Fibroblast of the conjunctiva (primary cell): Measurements from ENCODE around the gene ZNF831.

ENCODE experiments used
- DNase-seq: peaks from one replicate; pipeline ENCODE4 v3.0.0-alpha.2; 2010; ENCODE audit warnings: low read depth

Gene ZNF831

DNA sequence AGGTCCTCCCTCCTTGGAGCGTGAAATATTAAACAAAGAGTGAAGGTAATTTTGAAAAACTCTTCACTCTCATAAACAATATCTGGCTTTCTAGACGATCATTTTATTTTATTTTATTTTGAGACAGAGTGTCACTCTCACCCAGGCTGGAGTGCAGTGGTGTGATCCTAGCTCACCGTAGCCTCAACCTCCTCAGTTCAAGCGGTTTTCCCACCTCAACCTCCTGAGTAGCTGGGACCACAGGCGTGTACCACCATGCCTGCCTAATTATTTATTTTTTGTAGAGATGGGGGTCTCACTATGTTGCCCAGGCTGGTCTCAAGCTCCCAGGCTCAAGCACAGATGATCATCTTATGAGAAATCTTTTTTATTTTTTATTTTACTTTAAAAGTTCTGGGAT is 16.4 kb downstream of the ZNF831 start:
- no peak for DNase-seq

DNA sequence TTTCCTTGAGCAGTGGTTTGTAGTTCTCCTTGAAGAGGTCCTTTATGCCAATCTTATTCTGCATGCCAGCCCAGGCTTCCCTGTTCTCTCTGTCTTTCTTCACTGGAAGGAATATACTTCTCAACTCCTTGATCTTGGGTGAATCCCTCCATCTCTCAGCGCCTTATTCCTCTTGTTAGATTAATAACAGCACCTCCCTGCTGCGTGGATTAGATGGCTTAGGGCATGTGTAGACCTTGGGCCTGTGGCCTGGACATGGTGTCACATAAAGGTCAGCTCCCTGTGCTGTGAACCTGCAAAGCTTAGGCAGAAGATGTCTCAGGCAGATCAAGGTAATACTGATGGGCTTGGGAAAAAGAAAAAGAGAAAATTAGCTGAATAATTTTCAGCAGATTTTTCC is 18.3 kb downstream of the ZNF831 start:
- DNase-seq, result no peak

DNA sequence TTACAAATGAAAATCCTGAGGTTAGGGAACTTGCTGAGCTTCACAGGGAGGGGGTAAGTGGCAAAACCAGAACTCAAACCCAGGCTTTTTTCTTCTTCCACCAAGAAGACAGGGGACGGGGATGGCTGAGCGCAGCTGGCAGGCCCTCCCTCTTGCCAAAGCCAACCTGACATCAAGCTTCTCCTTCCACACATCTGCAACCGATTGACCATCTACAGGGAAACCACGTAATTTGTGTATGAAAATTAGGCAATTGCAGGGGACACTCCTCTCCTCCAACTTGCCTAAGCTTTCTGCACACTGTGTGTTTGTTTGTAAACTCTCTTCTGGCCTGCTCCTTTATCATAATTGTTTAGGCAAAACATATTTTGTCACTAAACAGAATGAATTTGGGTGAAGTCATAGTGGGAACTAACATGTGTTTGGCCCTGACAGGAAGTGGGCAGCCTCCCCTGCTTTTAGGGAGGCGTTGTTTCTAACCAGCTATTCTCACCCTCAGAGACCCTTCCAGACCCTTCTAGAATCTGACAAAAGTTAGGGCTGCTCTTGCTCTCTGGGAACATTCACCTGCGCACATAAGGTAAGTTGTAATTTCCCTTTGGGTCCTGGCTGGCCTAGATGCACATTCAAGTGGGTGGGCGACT is 18.9 kb downstream of the ZNF831 start:
- no peak for DNase-seq

DNA sequence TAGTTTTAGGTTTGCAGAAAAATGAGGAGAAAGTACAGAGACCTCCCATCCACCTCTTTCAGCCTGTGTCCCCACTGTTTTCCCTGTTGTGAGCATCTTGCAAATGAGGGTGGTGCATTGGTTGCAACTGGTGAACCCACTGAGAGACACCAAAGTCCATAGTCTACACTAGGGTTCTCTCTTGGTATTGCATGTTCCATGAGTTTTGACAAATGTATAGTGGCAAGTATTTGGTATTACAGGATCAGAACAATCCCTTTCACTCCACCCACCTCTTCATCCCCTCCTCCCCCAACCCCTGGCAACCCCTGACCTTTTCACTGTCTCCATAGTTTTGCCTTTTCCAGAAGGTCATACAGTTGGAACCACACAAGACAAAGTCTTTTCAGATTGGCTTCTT is 20.1 kb downstream of the ZNF831 start:
- no peak for DNase-seq

- no peak for DNase-seq
Observed at GRCh38 chr20:59184880-59185447, 21.3 kb downstream of the ZNF831 start.

DNA sequence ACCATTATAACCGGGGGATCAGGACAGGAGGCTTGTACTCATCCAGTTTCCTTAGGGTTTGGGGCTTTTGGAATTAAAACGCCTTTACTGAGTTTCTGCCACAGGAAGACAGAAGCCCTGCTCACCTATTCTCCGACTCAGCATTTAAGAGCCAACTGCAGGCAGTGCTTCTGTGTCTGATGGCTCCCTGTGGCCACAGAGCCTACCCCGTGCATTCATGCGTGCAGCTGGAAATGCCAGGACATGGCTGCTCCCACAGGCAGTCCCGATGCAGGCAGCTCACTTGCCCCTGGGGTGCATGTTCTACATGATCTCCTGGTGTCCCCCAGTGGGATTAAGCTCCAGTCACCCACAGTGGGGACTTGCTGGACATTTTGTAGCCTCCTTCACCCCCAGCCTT is 22.2 kb downstream of the ZNF831 start:
- DNase-seq, result no peak

DNA sequence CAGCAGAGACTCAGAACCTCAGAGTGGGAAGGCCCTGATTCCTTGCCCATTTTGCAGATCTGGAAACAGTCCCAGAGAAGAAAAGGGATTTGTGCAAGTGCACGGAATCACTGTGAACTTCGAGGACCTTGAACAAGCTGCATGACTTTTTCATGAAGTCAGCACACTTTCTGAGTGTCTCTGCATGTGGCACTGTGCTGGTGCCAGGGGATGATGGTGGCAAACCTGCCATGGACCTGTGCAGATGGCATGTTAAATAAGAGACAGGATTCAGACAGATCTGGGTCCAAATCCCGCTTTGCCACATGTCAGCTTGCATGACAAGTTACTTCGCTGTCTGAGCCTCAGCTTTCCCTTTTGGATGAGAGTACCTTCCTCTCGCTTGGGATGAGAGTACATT is 26.8 kb downstream of the ZNF831 start:
- no peak for DNase-seq

- no peak for DNase-seq
Observed at GRCh38 chr20:59191036-59191755, 27.6 kb downstream of the ZNF831 start.

GRCh38 chr20:59191756-59192532 is 28.3 kb downstream of the ZNF831 start:
- DNase-seq, result no peak

DNA sequence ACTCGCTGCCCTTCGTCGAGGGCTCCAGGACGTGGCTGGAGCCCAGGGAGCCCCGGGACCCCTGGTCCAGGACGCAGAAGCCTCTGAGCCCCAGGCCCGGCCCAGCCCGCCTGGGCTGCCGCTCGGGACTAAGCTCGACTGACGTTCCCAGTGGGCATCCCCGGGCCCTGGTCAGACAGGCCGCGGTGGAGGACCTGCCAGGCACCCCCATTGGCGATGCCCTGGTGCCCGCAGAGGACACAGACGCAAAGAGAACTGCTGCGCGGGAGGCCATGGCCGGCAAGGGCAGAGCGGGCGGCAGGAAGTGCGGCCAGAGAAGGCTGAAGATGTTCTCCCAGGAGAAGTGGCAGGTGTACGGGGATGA is 28.9 kb downstream of the ZNF831 start:
- DNase-seq, result no peak

DNA sequence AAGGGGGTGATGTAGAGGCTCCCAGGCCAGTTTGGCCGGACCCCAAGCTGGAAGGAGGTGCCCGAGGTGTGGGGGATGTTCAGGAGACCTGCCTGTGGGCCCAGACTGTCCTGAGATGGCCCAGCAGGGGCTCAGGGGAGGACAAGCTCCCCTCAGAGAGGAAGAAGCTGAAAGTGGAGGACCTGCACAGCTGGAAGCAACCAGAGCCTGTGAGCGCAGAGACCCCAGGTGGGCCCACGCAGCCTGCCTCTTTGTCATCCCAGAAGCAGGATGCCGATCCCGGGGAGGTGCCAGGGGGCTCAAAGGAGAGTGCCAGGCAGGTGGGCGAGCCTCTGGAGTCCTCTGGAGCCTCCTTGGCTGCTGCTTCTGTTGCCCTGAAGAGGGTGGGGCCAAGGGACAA is 29.7 kb downstream of the ZNF831 start:
- no peak for DNase-seq

GRCh38 chr20:59194023-59194935 is 30.7 kb downstream of the ZNF831 start:
- no peak for DNase-seq

DNA sequence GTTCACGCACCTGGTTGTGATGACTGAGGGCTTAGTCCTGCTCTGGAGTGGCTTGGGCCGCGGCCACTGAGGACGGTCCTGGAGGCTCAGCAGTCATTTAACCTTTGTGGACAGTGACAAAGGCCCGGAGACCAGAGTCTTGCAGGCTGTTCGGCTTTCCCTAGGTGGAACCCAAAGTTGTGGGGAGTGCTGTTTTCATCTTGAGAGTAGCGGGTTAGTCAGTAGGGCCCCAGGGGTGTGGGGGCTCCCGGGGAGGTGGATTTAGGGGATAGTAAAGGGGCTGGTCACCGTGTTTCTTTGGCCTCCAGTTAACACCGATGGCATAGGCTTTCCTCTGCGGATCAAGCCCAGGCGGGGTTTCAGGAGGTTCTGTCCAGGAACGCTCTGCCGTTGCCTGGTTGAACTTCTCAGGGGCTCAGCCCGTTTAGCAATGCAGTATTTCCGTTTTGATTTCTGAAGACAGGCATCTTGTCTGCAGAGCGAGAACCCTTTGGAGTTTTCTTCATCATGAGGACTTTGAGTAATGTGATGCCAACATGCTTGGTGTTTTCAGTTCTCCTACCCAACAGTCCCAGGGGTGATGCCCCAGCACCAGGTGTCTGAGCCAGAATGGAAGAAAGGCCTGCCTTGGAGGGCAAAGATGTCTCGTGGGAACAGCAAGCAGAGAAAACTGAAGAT is 31.8 kb downstream of the ZNF831 start:
- DNase-seq, result no peak

- DNase-seq, result no peak
Observed at GRCh38 chr20:59204165-59204894, 40.7 kb downstream of the ZNF831 start.

DNA sequence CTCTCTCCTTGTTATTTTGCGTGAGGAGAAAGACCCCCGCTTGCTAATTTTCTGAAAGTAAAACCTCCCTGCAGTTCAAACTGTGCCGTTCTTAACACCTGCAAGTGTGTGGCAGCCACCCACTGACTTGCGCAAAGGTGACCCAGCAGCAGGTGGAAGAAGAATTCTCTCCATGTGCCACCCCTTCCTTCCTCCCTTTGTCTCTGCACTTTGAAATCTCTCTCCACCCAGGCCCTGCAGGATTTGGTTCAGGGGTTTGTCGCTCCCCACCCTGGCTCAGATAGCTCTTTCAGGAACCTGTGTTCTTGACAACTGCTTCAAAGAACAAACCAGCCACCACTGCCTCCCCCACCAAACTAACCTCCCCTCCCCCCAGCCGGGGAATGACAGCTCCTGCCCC is 41.4 kb downstream of the ZNF831 start:
- DNase-seq, result no peak

GRCh38 chr20:59207235-59207634 is 43.6 kb downstream of the ZNF831 start:
- DNase-seq, result no peak

DNA sequence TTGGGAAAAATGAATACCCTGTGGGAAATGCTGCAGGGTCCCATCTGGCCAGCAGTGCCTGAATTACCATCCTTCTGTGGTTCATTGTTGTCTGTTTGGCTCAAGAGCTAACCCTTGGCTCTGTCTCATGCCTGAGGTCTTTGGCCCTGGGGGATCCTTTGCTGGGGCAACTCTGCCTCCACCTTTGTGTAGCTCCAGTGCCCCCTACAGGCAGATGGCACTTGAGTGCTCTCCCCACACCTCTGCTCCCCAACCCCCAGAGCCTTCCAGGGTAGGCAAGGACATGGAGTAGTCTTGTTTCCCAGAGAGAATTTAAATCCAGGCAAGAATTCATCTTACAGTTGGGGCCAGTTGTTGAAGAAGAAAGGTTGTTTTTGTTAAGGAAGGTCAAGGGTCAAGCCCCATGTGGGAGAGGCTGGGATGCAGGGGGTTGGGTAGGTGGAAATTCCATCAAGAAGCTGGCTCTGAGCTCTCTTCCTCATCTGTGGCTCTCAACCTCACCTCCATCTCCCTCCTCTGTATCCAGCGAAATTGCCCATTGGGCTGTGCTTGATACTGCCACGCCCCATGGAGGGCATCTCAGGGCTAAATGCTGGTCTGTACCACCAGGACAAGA is 44.2 kb downstream of the ZNF831 start:
- DNase-seq, result no peak

DNA sequence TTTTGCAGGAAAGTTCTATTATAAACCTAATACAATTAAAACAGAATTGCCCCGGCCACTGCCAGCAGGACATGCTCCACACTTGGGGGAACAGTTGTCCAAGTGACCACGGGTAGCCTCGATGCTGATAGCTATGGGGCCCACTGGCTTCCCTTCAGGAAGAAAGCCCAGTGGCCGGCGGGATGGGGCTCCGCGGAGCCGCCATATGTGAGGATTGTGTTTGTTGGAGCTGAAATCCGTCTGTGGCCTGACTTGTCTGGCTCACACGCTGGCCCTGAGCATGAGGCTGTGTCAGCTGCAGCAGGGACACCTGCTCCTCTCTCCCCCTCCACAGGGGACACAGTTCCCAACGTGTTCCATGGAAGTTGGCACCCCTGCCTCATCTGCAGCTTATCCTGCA is 46.6 kb downstream of the ZNF831 start:
- DNase-seq, result no peak

- DNase-seq, result no peak
Observed at GRCh38 chr20:59211208-59211765, 47.7 kb downstream of the ZNF831 start.

- DNase-seq, result no peak
Observed at GRCh38 chr20:59214073-59214472, 50.5 kb downstream of the ZNF831 start.
